ENCODE measurements around the gene MMP8. TPM values are rescaled to one million over a fixed set of nuclear protein-coding genes. Genes with fewer than 3 reads are reported as not detected.

The MMP8 gene
- total and polyA plus RNA-seq, 10 of the 15 experiments (the other 5 are each of a cell fraction or from before 2014, with no cell fraction given) = 0.01 TPM; not detected in 9

DNA sequence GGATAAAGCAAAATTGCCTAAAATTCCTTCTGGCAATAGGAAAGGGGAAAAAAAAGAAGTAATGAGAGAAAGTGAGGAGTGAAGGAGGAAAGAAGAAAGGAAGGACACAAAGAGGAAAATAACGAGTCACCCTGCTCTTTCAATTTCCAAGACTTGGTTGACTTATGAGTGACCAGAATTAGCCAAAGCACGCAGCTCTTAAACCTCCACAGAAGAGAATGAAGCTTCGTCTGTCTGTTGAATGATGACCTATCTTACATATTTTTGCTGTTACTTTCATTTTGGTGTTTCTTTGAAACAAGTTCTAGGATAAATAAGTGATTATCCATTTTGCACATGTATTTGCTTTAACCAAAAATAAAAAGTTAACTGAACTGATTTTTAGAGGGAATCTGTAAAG, 19.9 kb downstream of the MMP8 start:
- no peak overlapping the region for H3K4me3 ChIP-seq
- DNase-seq (ENCODE audit: low read depth, low spot score) (no peak), ATAC-seq (no peak), FAIRE-seq (no peak)
- no peak overlapping the region for H3K27ac ChIP-seq (ENCODE audit: control insufficient read depth, insufficient read depth)
- 2% methylated on average over 3 of the region's 3 CpGs for WGBS (ENCODE audit: insufficient coverage, insufficient replicate concordance, low lambda C conversion rate, missing lambda C conversion rate)
- ChIA-PET POLR2A (no interaction called here), RAD21 (ENCODE audit: unreplicated experiment) (interaction anchor here (1.0 kb wide), 1 partner anchor 38 kb away, joined by 3 read pairs; no protein-coding TSS in a partner anchor), SMC1A (ENCODE audit: uncharacterized antibody, unreplicated experiment) (no interaction called here), CTCF (interaction anchor here (0.7 kb wide), 1 partner anchor 436 kb away, joined by 5 read pairs; no protein-coding TSS in a partner anchor)
- intact Hi-C loops (cut with micrococcal nuclease; ENCODE audit: unreplicated experiment) = no loop called here
- no peaks in the 10 kb centered on the region for H4K20me1 ChIP-seq (ENCODE audit: control insufficient read depth, insufficient read depth)
- no TSS peak for BruUV-seq (replicated peaks)
- in situ Hi-C loops (cut with MboI) = no loop called here
- TF ChIP-seq HDGF (IDR thresholded peaks at IDR 0.05) = no peak
- TF ChIP-seq CREB1 (IDR thresholded peaks at IDR 0.05; ENCODE audit: low read depth) = no peak
- TF ChIP-seq, protein P1, sequence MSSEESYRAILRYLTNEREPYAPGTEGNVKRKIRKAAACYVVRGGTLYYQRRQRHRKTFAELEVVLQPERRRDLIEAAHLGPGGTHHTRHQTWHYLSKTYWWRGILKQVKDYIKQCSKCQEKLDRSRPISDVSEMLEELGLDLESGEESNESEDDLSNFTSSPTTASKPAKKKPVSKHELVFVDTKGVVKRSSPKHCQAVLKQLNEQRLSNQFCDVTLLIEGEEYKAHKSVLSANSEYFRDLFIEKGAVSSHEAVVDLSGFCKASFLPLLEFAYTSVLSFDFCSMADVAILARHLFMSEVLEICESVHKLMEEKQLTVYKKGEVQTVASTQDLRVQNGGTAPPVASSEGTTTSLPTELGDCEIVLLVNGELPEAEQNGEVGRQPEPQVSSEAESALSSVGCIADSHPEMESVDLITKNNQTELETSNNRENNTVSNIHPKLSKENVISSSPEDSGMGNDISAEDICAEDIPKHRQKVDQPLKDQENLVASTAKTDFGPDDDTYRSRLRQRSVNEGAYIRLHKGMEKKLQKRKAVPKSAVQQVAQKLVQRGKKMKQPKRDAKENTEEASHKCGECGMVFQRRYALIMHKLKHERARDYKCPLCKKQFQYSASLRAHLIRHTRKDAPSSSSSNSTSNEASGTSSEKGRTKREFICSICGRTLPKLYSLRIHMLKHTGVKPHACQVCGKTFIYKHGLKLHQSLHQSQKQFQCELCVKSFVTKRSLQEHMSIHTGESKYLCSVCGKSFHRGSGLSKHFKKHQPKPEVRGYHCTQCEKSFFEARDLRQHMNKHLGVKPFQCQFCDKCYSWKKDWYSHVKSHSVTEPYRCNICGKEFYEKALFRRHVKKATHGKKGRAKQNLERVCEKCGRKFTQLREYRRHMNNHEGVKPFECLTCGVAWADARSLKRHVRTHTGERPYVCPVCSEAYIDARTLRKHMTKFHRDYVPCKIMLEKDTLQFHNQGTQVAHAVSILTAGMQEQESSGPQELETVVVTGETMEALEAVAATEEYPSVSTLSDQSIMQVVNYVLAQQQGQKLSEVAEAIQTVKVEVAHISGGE (CRISPR knock-in tag; IDR thresholded peaks at IDR 0.05) = no peak
- no peak for TF ChIP-seq ZNF24 (IDR thresholded peaks at IDR 0.05)
- H3K9me3 ChIP-seq (replicated peaks; ENCODE audit: control insufficient read depth, insufficient read depth, low read length) = no peaks in the 10 kb centered on the region
- no peak overlapping the region for H3K4me2 ChIP-seq (ENCODE audit: control insufficient read depth, insufficient read depth)
- H3K27me3 ChIP-seq (replicated peaks in 1 of 2; ENCODE audit: control insufficient read depth in 2 of 2, insufficient read depth in 2 of 2, low read length in 1 of 2) = peaks cover 0 to 2% of the 10 kb centered on the region in 2 experiments; a peak in 1 of 4 replicates
- no peaks in the 10 kb centered on the region for H3K4me1 ChIP-seq (ENCODE audit: control insufficient read depth, insufficient read depth, low read length)
- H3K36me3 ChIP-seq (ENCODE audit: control insufficient read depth in 2 of 2, insufficient read depth in 2 of 2, low read length in 1 of 2) = no peaks in the 10 kb centered on the region
- H3K9ac ChIP-seq (ENCODE audit: control insufficient read depth, insufficient read depth, low read length) = no peak overlapping the region
- no peak overlapping the region for H2AFZ ChIP-seq (ENCODE audit: control insufficient read depth, low read depth, low read length)
- H3K79me2 ChIP-seq (ENCODE audit: control insufficient read depth, insufficient read depth, low read length) = no peaks in the 10 kb centered on the region

Measured in GM12878 (cell line).